Astrocyte (in vitro differentiated cells and primary cell): ENCODE results near the gene AK9.

ENCODE experiments used
- EZH2 ChIP-seq: IDR thresholded peaks from 2 replicates; pipeline ENCODE4 v1.6.1; 2012; ENCODE audit warnings: mild to moderate bottlenecking, low read length, inconsistent platforms; ENCODE audit not compliant: insufficient read depth
- TF ChIP-seq, protein P1 (sequence below): IDR thresholded peaks from 2 replicates; pipeline ENCODE4 v1.5.1; 2011; ENCODE audit warnings: low read depth, mild to moderate bottlenecking, inconsistent platforms, low read length, moderate library complexity; ENCODE audit not compliant: insufficient read depth

DNA sequence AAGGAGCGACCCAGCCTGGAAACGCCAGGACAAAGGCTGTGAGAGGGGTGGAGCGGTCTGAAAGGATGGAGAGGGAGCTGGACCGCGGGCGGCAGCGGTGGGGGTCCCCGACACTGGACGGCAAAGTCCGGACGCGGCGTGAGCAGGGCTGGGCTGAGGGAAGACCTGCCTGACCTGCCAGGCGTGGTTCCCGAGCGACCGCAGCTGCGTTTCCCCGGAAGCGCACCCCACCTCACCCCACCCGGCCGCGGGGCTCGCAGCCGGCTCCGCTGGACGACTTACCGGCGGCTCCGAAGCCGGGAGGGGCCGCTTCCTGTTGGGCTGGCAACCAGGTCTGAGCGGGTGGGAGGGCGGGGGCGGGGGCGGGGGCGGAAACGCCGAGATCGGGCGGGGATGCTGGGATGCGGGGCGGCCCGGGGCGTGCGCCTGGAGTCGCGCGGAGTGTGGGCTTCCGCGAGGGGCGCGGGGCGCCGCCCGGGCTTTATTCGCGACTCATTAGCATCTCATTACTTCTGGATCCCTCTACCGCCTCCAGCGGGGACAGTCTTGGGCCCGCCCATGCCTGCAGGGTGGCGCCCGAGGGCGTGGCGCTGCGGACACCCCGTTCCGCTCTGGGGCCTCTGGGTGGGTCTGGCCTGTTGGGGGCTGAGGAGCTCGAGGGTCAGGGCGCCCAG is 235.4 kb downstream of the AK9 start, which contains the start of gene MICAL1:
- TF ChIP-seq, protein P1, sequence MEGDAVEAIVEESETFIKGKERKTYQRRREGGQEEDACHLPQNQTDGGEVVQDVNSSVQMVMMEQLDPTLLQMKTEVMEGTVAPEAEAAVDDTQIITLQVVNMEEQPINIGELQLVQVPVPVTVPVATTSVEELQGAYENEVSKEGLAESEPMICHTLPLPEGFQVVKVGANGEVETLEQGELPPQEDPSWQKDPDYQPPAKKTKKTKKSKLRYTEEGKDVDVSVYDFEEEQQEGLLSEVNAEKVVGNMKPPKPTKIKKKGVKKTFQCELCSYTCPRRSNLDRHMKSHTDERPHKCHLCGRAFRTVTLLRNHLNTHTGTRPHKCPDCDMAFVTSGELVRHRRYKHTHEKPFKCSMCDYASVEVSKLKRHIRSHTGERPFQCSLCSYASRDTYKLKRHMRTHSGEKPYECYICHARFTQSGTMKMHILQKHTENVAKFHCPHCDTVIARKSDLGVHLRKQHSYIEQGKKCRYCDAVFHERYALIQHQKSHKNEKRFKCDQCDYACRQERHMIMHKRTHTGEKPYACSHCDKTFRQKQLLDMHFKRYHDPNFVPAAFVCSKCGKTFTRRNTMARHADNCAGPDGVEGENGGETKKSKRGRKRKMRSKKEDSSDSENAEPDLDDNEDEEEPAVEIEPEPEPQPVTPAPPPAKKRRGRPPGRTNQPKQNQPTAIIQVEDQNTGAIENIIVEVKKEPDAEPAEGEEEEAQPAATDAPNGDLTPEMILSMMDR, result no peak
- TF ChIP-seq EZH2, result no peak
